HG03108 (cell line): ENCODE data around the gene ZNF469.

Experiments
- ATAC-seq: cut with Tn5 transposase; IDR thresholded peaks from one replicate; pipeline ENCODE4 v1.9.1; 2021; ENCODE audit warnings: moderate library complexity; ENCODE audit not compliant: unreplicated experiment

The ZNF469 gene, protein sequence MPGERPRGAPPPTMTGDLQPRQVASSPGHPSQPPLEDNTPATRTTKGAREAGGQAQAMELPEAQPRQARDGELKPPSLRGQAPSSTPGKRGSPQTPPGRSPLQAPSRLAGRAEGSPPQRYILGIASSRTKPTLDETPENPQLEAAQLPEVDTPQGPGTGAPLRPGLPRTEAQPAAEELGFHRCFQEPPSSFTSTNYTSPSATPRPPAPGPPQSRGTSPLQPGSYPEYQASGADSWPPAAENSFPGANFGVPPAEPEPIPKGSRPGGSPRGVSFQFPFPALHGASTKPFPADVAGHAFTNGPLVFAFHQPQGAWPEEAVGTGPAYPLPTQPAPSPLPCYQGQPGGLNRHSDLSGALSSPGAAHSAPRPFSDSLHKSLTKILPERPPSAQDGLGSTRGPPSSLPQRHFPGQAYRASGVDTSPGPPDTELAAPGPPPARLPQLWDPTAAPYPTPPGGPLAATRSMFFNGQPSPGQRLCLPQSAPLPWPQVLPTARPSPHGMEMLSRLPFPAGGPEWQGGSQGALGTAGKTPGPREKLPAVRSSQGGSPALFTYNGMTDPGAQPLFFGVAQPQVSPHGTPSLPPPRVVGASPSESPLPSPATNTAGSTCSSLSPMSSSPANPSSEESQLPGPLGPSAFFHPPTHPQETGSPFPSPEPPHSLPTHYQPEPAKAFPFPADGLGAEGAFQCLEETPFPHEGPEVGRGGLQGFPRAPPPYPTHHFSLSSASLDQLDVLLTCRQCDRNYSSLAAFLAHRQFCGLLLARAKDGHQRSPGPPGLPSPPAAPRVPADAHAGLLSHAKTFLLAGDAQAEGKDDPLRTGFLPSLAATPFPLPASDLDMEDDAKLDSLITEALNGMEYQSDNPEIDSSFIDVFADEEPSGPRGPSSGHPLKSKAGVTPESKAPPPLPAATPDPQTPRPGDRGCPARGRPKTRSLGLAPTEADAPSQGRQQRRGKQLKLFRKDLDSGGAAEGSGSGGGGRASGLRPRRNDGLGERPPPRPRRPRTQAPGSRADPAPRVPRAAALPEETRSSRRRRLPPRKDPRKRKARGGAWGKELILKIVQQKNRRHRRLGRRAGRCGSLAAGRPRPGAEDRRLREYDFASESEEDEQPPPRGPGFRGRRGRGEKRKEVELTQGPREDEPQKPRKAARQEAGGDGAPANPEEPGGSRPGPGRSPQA (N-terminal part only)

GRCh38 chr16:88382491-88383400, at the start of gene ZNF469:
TSS of gene ZNF469 (plus strand) at chr16:88382959. CDS start at chr16:88427471, 44,512 bp downstream.
- no peak for ATAC-seq

- no peak for ATAC-seq
These were observed 48.6 kb upstream of the ZNF469 start for GRCh38 chr16:88333848-88334777.

DNA sequence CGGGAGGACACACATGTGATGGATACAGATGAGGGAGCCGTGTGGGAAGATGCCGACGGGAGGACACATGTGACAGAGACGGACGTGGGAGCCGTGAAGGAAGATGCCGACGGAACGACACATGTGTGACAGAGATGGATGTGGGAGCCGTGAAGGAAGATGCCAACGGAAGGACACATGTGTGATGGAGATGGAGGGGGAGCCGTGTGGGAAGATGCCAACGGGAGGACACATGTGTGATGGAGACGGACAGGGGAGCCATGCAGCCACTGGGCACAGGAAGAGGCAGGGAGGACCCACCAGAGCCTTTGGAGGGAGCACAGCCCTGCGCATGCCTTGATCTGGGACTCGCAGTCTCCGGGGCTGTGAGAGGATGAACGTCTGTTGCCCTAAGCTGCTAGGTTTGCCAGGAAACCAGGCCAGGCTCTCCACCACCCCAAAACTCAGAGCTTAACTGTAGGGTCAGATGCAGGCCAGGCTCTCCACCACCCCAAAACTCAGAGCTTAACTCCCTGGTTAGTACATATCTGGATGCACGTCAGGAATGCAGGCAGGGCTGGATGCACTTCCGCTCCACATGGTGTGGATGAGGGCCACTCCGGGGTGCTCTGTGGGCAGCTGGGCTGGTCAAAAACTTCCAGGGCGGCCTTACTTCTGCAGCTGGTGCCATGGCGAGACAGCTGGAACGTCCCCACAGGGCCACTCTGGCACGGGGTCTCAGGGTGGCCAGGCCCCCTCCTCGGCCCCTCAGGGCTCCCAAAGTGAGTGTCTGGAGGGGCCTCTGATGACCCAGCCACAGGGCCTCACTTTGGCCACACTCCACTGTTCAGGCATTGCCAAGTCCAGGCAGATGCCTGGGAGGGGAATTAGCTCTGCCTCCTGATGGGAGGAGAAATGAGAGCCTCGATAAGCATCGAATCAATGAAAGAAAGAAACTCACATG, 47.7 kb upstream of the ZNF469 start:
- ATAC-seq = no peak

- no peak for ATAC-seq
These were observed 45.7 kb upstream of the ZNF469 start for GRCh38 chr16:88337021-88337420.

DNA sequence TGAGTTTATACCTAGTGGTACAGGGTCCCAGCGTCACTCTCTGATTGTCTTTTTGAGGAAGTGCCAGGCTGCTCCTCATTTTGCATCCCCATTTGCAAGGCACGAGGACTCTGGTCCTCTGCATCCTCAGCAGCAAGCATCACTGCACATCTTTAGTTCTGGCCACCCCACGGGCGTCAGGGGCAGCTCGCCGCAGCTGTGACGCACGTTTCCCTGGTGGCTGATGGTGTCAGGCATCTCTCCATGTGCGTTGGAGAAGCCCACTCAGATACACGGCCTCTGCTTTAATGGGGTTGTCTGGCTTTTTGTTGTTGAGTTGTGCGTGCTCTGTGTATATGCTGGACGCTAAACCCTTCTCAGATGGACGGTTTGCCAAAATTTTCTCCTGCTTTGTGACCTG, 45.2 kb upstream of the ZNF469 start:
- ATAC-seq = no peak

DNA sequence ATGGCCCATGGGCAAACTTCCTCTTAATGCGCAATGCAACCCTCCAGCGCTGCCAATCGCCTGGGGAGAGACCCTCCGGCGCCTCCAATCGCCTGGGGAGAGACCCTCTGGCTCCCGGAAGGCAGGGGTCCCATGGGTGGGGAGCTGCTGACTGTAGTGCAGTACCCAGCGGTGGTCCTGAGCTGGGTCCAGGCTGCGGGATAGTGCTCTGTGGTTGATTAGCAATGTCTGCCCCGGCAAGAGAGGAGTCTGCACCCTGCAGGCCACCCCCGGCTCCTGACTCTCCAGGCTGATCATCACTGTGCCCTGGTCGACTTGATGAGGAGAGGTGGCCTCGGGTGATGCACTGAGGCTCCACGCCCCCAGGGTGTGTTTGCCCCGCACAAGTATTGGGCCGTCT, 44.6 kb upstream of the ZNF469 start:
- no peak for ATAC-seq

- ATAC-seq = no peak
These were observed 43.9 kb upstream of the ZNF469 start for GRCh38 chr16:88338896-88339295.

DNA sequence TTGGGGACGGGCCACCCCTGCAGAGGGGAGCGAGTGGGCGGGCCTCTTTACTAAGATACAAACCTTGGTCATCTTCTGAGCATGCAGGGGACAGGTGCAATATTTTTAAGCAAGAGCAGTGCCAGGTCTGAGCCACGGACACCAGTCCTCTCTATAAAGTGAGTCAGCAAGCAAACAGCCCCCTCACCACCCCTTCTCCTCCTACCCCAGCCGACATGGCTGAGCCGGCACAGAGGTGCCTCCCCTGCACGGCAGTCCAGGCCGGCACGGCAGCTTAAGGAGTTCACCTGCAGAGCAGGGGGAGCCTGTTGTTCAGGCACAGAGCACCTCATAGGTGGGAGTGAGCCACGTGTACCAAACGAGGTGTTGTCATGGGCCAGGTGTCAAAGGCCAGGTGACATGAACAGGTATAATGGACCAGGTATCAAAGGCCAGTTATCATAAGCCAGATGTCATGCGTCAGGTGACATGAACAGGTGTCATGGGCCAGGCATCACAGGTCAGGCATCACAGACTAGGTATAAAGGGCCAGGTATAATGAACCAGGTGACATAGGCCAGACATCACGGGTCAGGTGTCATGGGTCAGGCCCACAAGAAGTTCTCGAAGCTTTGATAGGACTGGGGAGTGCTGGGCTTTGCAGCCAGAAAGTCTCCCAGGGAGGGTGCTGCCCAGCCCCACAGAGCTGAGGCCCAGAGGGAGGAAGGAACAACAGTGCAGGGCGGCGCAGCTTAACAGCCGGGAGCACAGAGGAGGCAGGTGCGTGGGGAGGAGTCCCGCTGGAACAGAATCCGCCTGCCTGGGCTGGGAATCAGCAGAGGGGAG, 42.6 kb upstream of the ZNF469 start:
- no peak for ATAC-seq

GRCh38 chr16:88340755-88341150, 42.0 kb upstream of the ZNF469 start:
- no peak for ATAC-seq

GRCh38 chr16:88341551-88342290, 41.0 kb upstream of the ZNF469 start:
- no peak for ATAC-seq

- no peak for ATAC-seq
These were observed 40.3 kb upstream of the ZNF469 start for GRCh38 chr16:88342491-88342890.

DNA sequence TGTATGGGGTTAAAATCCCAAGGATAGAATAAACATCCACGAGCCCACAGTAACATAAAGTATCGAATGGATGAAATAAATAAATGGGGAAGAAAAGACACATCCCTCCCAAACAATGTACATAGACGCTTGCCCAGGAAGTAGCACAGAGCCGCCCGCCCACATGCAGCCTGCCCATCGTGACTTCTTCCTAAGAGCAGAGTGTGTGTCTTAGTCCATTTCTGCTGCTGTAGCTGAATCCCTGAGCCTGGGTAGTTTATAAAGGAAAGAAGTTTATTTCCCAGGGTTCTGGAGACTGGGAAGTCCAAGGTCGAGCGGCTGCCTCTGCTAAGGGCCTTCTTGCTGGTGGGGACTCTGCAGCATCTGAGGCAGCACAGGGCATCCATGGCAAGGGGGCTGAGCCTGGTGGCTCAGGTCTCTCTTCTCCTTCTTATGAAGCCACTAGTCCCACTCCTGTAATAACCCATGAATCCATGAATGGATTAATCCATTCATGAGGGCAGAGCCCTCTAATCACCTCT, 39.4 kb upstream of the ZNF469 start:
- ATAC-seq = no peak

DNA sequence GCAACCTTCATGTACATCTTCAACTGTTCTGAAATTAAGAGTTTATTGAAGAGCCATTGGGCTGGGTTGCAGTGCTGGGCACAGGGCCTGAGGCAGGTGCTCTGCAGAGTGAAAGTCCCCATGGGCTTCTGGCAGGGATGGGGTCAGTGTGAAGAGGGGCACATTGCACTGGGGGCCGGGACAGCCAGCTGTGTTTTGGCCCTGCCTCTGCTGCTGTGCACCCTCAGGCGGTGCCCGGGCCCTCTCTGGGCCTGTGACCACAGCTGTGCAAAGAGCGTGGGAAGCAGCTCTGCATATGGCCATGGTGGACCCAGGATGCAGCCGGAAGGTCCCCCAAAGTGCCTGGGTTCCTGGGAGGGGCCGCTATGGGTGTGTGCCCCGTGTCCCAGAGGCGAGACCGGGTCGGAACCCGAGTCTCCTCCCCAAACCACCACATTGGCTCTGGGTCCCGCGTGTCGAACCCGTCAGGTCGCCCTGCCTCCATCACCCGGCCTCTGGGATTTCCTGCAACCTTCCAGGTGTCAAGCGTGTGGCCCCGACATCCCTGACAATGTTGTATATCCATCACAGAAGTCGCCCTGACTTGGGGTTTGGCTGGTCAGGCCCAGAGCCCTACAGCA, 38.2 kb upstream of the ZNF469 start:
- ATAC-seq = no peak

- no peak for ATAC-seq
These were observed 37.6 kb upstream of the ZNF469 start for GRCh38 chr16:88345031-88345720.
